Cardiac fibroblast (primary cell): ENCODE data around the gene COBL.

ENCODE experiments used
- DNase-seq, 2 donors: peaks; one replicate each; pipeline versions ENCODE4 v3.0.0 to v3.0.0-alpha.2; 2010; ENCODE audit warnings: low read depth in 2 of 2
- H3K4me3 ChIP-seq, 2 donors: replicated peaks in 1 of 2; 1 replicate in 1 of 2; 2 replicates in 1 of 2; pipeline ENCODE4 v1.5.1; 2011; ENCODE audit warnings: low read depth in 2 of 2, low read length in 2 of 2, mild to moderate bottlenecking in 2 of 2, moderate library complexity in 1 of 2
- CTCF ChIP-seq: IDR thresholded peaks from one replicate; pipeline ENCODE4 v1.5.1; 2011; ENCODE audit warnings: low read depth, mild to moderate bottlenecking, low read length, inconsistent platforms

Gene COBL

GRCh38 chr7:51326656-51327286 lies 10.2 kb upstream of the COBL start:
- no peak overlapping the region for H3K4me3 ChIP-seq
- no peak for DNase-seq
- no peak for TF ChIP-seq CTCF

DNA sequence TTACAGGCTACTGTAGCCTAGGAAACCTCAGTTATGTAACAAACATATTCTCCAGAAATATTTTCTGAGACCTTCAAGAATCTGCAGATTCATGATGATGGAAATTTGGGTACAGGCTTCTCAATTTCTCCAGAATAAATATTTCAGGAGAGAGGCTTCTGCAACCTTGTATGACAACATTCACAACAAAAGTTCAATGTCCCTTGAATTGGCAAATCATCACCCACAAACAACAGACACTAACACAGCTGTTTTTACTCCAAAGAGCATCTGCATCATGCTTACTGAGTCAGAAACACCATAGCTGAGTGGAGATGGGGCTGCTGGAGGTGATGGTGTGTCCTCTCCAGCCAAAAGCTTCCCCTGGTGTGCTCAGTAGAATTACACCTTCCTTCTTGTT lies 9.3 kb upstream of the COBL start:
- no peak overlapping the region for H3K4me3 ChIP-seq
- no peak for TF ChIP-seq CTCF
- no peak for DNase-seq

- no peak for TF ChIP-seq CTCF
- no peak for DNase-seq
- H3K4me3 ChIP-seq = no peak overlapping the region
Measured at GRCh38 chr7:51325261-51325676, 8.7 kb upstream of the COBL start.

- DNase-seq = peak; percentile 3 to 14
- H3K4me3 ChIP-seq = no peak overlapping the region
- no peak for TF ChIP-seq CTCF
Measured at GRCh38 chr7:51324206-51324898, 7.7 kb upstream of the COBL start.

DNA sequence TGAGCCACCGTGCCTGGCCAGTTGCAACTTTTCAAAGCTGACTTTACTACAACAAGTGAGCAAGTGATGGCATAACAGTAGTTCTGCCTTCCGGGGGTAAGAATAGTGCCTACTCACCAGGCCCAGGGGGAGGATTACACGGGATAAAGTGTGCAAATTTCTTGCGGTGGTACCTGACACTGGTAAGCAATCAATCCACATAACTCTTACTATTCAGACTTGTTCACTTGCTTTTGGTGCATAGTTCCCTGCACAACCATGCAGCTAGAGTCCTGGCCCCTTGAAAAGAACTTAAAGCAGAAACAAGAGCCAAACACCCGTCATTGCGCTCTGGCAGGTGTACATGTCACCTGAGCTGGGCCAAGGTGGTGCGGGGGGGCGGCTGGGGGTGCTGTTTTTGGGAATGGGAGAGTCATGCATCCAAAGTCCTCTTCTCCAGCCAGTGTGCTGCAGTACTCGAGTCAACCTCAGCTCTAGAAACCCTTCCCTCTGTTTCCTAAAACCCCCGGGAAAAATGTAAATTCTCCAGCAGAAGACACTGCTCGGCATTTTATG lies 5.4 kb upstream of the COBL start:
- TF ChIP-seq CTCF = no peak
- no peak for DNase-seq
- H3K4me3 ChIP-seq = no peak overlapping the region

- no peak for DNase-seq
- no peak for TF ChIP-seq CTCF
- H3K4me3 ChIP-seq = no peak overlapping the region
Measured at GRCh38 chr7:51318886-51319579, 2.4 kb upstream of the COBL start.
